HL-60 (cell line): Measurements from ENCODE around the gene CACNB3.

Source experiments
- DNase-seq, 2 experiments: peaks; one replicate each; pipeline ENCODE4 v3.0.0-alpha.2; 2010 to 2020; ENCODE audit warnings: low read depth in 1 of 2, low spot score in 1 of 2
- H3K27ac ChIP-seq: fragments of 250-450 bp; sonication (Bioruptor Pico); replicated peaks from 2 replicates; pipeline ENCODE4 v1.5.1; 2020; ENCODE audit warnings: mild to moderate bottlenecking, moderate library complexity
- H3K27me3 ChIP-seq: fragments of 250-450 bp; sonication (Bioruptor Pico); 2 replicates; pipeline ENCODE4 v1.5.1; 2021; ENCODE audit warnings: mild to moderate bottlenecking, moderate library complexity; ENCODE audit not compliant: insufficient read depth, poor library complexity, severe bottlenecking
- H3K4me3 ChIP-seq: replicated peaks from 2 replicates; pipeline ENCODE4 v1.5.1; 2011; ENCODE audit warnings: mild to moderate bottlenecking, control low read depth, low read length; ENCODE audit not compliant: insufficient read depth
- GABPA ChIP-seq: IDR thresholded peaks from 2 replicates; pipeline ENCODE4 v1.6.1; 2012; ENCODE audit warnings: low read depth
- POLR2AphosphoS5 ChIP-seq: IDR thresholded peaks from 2 replicates; pipeline ENCODE4 v1.6.1; 2012; ENCODE audit warnings: low read depth
- SPI1 ChIP-seq: IDR thresholded peaks from 2 replicates; pipeline ENCODE4 v1.6.1; 2012; ENCODE audit warnings: low read depth, mild to moderate bottlenecking, borderline replicate concordance
- TF ChIP-seq, protein P1 (sequence below): IDR thresholded peaks from one replicate; pipeline ENCODE4 v1.5.1; 2011; ENCODE audit warnings: low read length, control low read depth, inconsistent platforms; ENCODE audit not compliant: insufficient read depth
- TF ChIP-seq, protein P2 (sequence below): IDR thresholded peaks from 2 replicates; pipeline ENCODE4 v1.6.1; 2012; ENCODE audit warnings: low read depth; ENCODE audit not compliant: insufficient replicate concordance

The CACNB3 gene

DNA sequence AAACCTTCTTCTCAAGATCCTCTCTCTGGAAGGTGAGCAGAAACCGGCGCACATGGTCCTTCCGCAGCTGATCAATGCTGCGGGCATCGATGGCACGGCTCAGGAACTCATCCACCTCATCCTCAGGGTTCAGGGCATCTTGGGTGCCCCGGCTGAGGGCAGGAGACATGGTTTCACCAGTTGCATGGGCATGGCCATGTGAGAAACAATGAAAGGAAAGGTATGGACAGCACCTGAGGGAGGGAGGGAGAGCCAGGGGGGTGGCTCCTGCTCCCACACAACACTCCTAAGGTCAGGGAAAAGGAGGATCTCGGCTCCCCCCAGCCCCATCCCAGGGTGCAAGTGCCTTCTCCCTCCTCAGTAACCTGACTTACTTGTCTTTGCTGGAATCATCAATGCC is 43.0 kb upstream of the CACNB3 start:
- DNase-seq: no peak
- TF ChIP-seq, protein P1, sequence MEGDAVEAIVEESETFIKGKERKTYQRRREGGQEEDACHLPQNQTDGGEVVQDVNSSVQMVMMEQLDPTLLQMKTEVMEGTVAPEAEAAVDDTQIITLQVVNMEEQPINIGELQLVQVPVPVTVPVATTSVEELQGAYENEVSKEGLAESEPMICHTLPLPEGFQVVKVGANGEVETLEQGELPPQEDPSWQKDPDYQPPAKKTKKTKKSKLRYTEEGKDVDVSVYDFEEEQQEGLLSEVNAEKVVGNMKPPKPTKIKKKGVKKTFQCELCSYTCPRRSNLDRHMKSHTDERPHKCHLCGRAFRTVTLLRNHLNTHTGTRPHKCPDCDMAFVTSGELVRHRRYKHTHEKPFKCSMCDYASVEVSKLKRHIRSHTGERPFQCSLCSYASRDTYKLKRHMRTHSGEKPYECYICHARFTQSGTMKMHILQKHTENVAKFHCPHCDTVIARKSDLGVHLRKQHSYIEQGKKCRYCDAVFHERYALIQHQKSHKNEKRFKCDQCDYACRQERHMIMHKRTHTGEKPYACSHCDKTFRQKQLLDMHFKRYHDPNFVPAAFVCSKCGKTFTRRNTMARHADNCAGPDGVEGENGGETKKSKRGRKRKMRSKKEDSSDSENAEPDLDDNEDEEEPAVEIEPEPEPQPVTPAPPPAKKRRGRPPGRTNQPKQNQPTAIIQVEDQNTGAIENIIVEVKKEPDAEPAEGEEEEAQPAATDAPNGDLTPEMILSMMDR: no peak
- TF ChIP-seq POLR2AphosphoS5: no peak
- no peak for TF ChIP-seq GABPA
- TF ChIP-seq, protein P2, sequence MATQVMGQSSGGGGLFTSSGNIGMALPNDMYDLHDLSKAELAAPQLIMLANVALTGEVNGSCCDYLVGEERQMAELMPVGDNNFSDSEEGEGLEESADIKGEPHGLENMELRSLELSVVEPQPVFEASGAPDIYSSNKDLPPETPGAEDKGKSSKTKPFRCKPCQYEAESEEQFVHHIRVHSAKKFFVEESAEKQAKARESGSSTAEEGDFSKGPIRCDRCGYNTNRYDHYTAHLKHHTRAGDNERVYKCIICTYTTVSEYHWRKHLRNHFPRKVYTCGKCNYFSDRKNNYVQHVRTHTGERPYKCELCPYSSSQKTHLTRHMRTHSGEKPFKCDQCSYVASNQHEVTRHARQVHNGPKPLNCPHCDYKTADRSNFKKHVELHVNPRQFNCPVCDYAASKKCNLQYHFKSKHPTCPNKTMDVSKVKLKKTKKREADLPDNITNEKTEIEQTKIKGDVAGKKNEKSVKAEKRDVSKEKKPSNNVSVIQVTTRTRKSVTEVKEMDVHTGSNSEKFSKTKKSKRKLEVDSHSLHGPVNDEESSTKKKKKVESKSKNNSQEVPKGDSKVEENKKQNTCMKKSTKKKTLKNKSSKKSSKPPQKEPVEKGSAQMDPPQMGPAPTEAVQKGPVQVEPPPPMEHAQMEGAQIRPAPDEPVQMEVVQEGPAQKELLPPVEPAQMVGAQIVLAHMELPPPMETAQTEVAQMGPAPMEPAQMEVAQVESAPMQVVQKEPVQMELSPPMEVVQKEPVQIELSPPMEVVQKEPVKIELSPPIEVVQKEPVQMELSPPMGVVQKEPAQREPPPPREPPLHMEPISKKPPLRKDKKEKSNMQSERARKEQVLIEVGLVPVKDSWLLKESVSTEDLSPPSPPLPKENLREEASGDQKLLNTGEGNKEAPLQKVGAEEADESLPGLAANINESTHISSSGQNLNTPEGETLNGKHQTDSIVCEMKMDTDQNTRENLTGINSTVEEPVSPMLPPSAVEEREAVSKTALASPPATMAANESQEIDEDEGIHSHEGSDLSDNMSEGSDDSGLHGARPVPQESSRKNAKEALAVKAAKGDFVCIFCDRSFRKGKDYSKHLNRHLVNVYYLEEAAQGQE: no peak
- TF ChIP-seq SPI1: no peak
- Histone ChIP-seq H3K4me3 (no peak overlapping the region), H3K27me3 (no peaks in the 10 kb centered on the region), H3K27ac (no peak overlapping the region)

DNA sequence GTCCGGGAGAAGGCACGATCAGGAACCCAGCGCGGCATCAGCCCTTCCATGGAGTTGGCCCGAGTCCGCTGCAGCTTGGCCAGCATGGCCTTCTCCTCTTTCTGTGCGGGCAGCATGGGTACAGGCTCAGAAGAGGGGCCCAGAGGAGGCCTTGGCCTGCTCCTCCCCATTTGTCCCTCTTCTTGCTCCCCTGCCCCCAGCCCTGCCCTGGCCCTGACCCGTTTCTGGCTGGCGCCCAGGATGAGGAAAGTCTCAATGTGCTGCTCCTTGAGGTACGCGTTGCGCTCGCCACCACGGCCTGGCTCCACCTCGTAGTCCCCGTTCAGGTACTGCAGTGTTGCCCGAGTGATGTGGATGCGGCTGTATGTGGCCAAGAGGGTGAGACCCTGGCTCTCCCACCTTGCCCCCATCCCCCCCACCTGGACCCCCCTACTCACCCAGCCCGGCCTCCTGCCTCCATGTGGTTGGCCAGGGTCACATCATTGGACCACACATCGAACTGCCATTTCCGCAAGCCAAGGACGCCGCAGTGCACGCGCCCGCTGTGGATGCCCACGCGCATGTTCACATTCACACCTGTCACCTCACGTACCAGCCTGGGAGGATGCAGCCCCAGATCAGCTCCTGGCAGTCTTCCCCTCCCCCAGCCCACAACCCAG is 42.2 kb upstream of the CACNB3 start:
- no peak for DNase-seq
- Histone ChIP-seq H3K27me3 (no peaks in the 10 kb centered on the region), H3K27ac (no peak overlapping the region)

DNA sequence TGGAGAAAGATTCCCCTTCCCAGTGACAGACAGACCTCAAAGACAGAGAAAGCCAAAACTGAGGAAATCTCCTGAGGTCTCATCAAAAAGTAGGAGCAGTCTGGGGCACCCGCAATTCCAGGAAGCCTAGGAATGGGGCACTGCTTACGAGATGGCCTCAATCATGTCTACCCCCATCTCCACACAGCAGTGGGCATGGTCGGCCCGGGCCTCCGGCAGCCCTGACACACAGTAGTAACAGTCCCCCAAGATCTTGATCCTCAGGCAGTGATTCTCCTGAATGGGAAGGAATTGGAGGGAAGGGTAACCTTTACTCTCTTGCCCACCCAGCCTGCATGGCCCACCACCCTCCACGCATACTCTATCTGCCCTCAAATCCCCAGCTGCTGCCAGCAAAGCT is 41.3 kb upstream of the CACNB3 start:
- H3K27ac ChIP-seq: no peak overlapping the region

More for the DNA sequence above, 42.2 kb upstream of the CACNB3 start:
- H3K4me3 ChIP-seq: no peak overlapping the region
- TF ChIP-seq SPI1: no peak
- TF ChIP-seq GABPA: no peak
- no peak for TF ChIP-seq POLR2AphosphoS5
- TF ChIP-seq, protein P1: no peak
- TF ChIP-seq, protein P2: no peak

More for the DNA sequence above, 41.3 kb upstream of the CACNB3 start:
- no peak overlapping the region for H3K4me3 ChIP-seq
- no peaks in the 10 kb centered on the region for H3K27me3 ChIP-seq
- DNase-seq: no peak
- no peak for TF ChIP-seq POLR2AphosphoS5
- TF ChIP-seq GABPA: no peak
- TF ChIP-seq, protein P2: no peak
- TF ChIP-seq, protein P1: no peak
- no peak for TF ChIP-seq SPI1
